Neural progenitor cell (in vitro differentiated cells): Measurements from ENCODE around the gene OS9. TPM values are rescaled to one million over a fixed set of nuclear protein-coding genes. Genes with fewer than 3 reads are reported as not detected.
A peak's percentile ranks its signal among the peaks of the same experiment; 100 is the strongest.

Source experiments
- DNase-seq: peaks from one replicate; pipeline ENCODE4 v3.0.0-alpha.2; 2016; ENCODE audit warnings: low spot score
- H2AFZ ChIP-seq: fragments of 200-600 bp; sonication (generic); replicated peaks from 2 replicates; pipeline ENCODE4 v1.6.1; 2016; ENCODE audit warnings: antibody characterized with exemption
- H3F3A ChIP-seq: fragments of 200-600 bp; sonication (generic); 2 replicates; pipeline ENCODE4 v1.6.1; 2016; ENCODE audit warnings: antibody characterized with exemption, low read depth
- H3K27ac ChIP-seq: fragments of 200-600 bp; sonication (generic); 2 replicates; pipeline ENCODE4 v1.5.1; 2016; ENCODE audit warnings: mild to moderate bottlenecking
- H3K27me3 ChIP-seq: fragments of 200-600 bp; sonication (generic); 2 replicates; pipeline ENCODE4 v1.6.1; 2016; ENCODE audit warnings: mild to moderate bottlenecking, moderate library complexity
- H3K36me3 ChIP-seq: fragments of 200-600 bp; sonication (generic); 2 replicates; pipeline ENCODE4 v1.5.1; 2016
- H3K4me1 ChIP-seq: fragments of 200-600 bp; sonication (generic); 2 replicates; pipeline ENCODE4 v1.6.1; 2016; ENCODE audit warnings: mixed run types
- H3K4me2 ChIP-seq: fragments of 200-600 bp; sonication (generic); 2 replicates; pipeline ENCODE4 v1.6.1; 2016
- H3K4me3 ChIP-seq: fragments of 200-600 bp; sonication (generic); 2 replicates; pipeline ENCODE4 v1.5.1; 2016
- H3K79me2 ChIP-seq: fragments of 200-600 bp; sonication (generic); 2 replicates; pipeline ENCODE4 v1.6.1; 2016; ENCODE audit warnings: low read depth
- H3K9ac ChIP-seq: fragments of 200-600 bp; sonication (generic); 2 replicates; pipeline ENCODE4 v1.6.1; 2016
- H3K9me3 ChIP-seq: fragments of 200-600 bp; sonication (generic); 2 replicates; pipeline ENCODE4 v1.5.1; 2016; ENCODE audit warnings: low read depth
- H4K20me1 ChIP-seq: fragments of 200-600 bp; sonication (generic); 2 replicates; pipeline ENCODE4 v1.6.1; 2016; ENCODE audit warnings: low read depth
- H3K27ac Mint-ChIP-seq: 3 replicates; pipeline ENCODE4 v1.8.0; 2021; ENCODE audit warnings: mixed read lengths
- H3K27me3 Mint-ChIP-seq: 2 replicates; pipeline ENCODE4 v1.8.0; 2022; ENCODE audit warnings: low read depth, mild to moderate bottlenecking, inconsistent platforms, moderate library complexity, mixed read lengths; ENCODE audit not compliant: insufficient read depth
- H3K36me3 Mint-ChIP-seq: 3 replicates; pipeline ENCODE4 v1.8.0; 2021; ENCODE audit warnings: mixed read lengths
- H3K4me1 Mint-ChIP-seq: 3 replicates; pipeline ENCODE4 v1.8.0; 2021; ENCODE audit warnings: mixed read lengths
- H3K4me3 Mint-ChIP-seq: 3 replicates; pipeline ENCODE4 v1.8.0; 2021; ENCODE audit warnings: mild to moderate bottlenecking, moderate library complexity, mixed read lengths
- H3K9me3 Mint-ChIP-seq: 3 replicates; pipeline ENCODE4 v1.8.0; 2020; ENCODE audit warnings: mixed read lengths
- EZH2 ChIP-seq: fragments of 200-600 bp; sonication (generic); IDR thresholded peaks from 2 replicates; pipeline ENCODE4 v1.6.1; 2017; ENCODE audit warnings: antibody characterized with exemption, mild to moderate bottlenecking, moderate library complexity
- EZH2phosphoT487 ChIP-seq: fragments of 200-600 bp; sonication (generic); IDR thresholded peaks from 2 replicates; pipeline ENCODE4 v1.6.1; 2017; ENCODE audit warnings: antibody characterized with exemption
- total RNA-seq: library from RNA; depleted of rRNA; stranded (reverse); fragments of >200 nt; gene quantifications from 2 replicates; pipeline ENCODE4 v1.2.3, GENCODE V29; 2015; ENCODE audit warnings: low replicate concordance
- TF ChIP-seq, protein P1 (sequence below): fragments of 200-600 bp; sonication (generic); IDR thresholded peaks from 2 replicates; pipeline ENCODE4 v1.5.1; 2017; ENCODE audit warnings: antibody characterized with exemption, mild to moderate bottlenecking

Gene OS9
- total RNA-seq, 1 donor from 2014 or later, result 113 TPM

DNA sequence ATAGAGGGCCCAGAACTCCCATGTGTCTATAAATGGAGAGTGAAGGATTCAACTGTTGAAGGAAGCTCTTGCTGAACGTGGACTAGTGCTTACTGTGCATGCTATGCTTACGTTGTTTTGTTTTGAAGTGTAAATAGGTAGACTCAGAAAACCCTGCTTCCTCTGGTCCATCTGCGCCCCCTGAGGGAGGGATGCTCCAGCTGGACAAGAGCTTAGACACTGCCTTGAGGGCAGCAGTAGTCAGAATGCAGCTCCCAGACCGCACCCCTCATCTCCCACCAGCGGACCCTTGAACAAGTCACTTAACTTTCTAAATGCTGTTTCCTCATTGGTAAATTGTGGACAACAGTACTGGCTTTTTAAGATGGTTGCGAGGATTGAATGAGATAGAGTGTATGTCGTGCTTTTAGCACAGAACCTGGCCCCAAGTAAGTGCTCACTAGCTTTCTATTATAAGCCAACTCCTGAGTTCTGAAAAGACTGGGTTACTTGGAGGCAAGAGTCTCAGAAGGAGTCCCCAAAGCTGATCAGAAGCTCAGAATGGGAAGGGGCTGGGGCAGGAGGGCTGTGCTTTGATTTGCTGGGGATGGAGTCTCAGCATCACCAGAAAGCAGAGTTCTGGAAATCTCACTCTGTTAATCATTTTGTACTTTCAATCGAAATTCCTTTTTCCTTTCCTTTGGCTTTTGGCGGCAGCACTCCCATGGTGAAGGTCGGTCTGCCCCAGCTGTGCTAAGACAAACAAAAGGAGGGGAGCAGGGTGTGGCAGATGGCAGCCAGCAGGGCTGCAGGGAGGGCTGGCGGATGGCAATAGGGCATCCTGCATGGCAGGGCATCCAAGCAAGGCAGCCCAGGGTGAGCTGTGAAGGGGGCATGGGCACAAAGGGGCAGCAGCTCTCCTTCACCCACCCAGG is 29.0 kb downstream of the OS9 start:
- Histone ChIP-seq H3K4me1 (peaks cover 3% of the 10 kb centered on the region), H4K20me1 (peaks cover 14% of the 10 kb centered on the region), H3K4me3 (no peak overlapping the region), H3K27me3 (peaks cover 54% of the 10 kb centered on the region), H3K27ac (no peak overlapping the region), H2AFZ (no peak overlapping the region), H3K9ac (no peak overlapping the region), H3K9me3 (no peaks in the 10 kb centered on the region), H3F3A (no peaks in the 10 kb centered on the region), H3K36me3 (no peaks in the 10 kb centered on the region), H3K4me2 (no peak overlapping the region), H3K79me2 (no peaks in the 10 kb centered on the region)
- Mint-ChIP-seq H3K27me3 (peaks cover 26% of the 10 kb centered on the region), H3K9me3 (peaks cover 5% of the 10 kb centered on the region), H3K4me3 (no peak overlapping the region), H3K4me1 (peaks cover 12% of the 10 kb centered on the region), H3K27ac (no peak overlapping the region), H3K36me3 (peaks cover 8% of the 10 kb centered on the region)
- no peak for DNase-seq
- TF ChIP-seq EZH2phosphoT487 (no peak), EZH2 (no peak)
- TF ChIP-seq, protein P1, sequence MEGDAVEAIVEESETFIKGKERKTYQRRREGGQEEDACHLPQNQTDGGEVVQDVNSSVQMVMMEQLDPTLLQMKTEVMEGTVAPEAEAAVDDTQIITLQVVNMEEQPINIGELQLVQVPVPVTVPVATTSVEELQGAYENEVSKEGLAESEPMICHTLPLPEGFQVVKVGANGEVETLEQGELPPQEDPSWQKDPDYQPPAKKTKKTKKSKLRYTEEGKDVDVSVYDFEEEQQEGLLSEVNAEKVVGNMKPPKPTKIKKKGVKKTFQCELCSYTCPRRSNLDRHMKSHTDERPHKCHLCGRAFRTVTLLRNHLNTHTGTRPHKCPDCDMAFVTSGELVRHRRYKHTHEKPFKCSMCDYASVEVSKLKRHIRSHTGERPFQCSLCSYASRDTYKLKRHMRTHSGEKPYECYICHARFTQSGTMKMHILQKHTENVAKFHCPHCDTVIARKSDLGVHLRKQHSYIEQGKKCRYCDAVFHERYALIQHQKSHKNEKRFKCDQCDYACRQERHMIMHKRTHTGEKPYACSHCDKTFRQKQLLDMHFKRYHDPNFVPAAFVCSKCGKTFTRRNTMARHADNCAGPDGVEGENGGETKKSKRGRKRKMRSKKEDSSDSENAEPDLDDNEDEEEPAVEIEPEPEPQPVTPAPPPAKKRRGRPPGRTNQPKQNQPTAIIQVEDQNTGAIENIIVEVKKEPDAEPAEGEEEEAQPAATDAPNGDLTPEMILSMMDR, result no peak

DNA sequence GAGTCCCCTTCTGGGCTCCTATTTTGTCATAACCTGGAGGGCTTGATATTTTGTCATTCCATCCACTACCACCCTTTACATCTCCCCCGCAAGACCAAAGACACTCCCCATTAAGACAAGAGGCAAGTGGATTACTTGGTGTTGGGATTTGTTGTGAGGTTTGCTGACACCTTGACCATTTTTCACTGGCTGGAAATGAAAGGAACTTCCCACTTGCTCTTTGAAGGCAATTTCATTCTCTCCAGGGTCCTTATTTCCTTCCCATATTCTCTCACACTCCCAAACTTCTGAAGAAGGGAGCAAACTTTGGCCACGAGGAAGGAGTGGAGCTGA is 29.7 kb downstream of the OS9 start:
- no peaks in the 10 kb centered on the region for H3F3A ChIP-seq
- H3K36me3 ChIP-seq, result no peaks in the 10 kb centered on the region
- Mint-ChIP-seq H3K9me3 (peaks cover 5% of the 10 kb centered on the region), H3K4me3 (peak overlapping the region; percentile 24), H3K27me3 (peaks cover 30% of the 10 kb centered on the region), H3K4me1 (peaks cover 12% of the 10 kb centered on the region), H3K36me3 (peaks cover 8% of the 10 kb centered on the region), H3K27ac (no peak overlapping the region)
- H3K27me3 ChIP-seq, result peaks cover 60% of the 10 kb centered on the region
- no peaks in the 10 kb centered on the region for H3K79me2 ChIP-seq
- H3K9ac ChIP-seq, result no peak overlapping the region
- TF ChIP-seq EZH2 (no peak), EZH2phosphoT487 (no peak)
- TF ChIP-seq, protein P1, result no peak
- no peak overlapping the region for H2AFZ ChIP-seq
- no peak overlapping the region for H3K4me3 ChIP-seq
- no peak for DNase-seq
- H3K9me3 ChIP-seq, result no peaks in the 10 kb centered on the region
- no peak overlapping the region for H3K4me2 ChIP-seq
- peaks cover 20% of the 10 kb centered on the region for H4K20me1 ChIP-seq
- H3K4me1 ChIP-seq, result peaks cover 3% of the 10 kb centered on the region
- H3K27ac ChIP-seq, result no peak overlapping the region

DNA sequence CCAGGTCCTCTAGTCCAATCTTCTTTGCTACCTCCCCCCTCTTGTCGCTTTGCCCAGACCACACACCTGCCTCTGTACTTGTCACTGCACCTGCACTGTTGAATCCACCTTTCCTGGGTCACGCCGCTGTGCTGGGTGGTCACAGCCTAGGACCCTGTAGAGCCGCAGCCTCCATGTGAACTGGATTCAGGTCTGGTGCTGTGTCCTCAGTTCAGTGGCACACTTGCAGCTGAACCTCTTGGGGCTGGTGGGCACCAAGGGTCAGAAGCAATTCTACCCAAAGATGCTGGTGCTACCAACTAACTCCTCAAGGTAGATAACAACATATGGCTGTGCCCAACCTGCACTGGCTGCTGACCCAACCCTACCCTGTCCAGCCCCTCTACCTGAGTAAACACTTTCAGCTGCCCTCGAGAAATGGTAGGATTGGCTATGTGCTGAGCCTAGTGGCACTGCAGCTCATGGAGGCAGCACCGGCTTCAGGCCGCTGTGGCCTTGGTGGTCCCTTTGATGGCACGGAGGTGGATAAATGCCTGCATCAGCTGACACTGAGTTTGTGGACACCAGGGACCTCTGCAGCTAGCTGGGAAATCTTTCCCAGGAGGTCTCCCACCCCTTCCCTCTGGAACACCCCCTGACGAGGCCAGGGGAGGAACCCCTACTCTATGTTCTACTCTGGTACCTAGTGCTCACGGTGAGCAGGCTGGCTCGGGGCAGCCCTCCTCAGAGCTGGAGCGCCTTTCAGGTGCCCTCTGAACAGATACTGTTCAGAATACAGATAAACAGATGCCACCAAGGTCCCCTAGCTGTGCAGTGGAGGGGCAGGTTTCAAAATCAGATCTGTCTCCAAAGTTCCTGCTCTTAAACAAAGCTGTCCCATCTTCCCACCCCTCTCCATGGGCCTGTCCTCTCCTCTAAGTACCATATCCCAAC is 30.3 kb downstream of the OS9 start:
- H2AFZ ChIP-seq, result no peak overlapping the region
- Mint-ChIP-seq H3K36me3 (peaks cover 6% of the 10 kb centered on the region), H3K4me1 (peaks cover 12% of the 10 kb centered on the region), H3K9me3 (peaks cover 7% of the 10 kb centered on the region), H3K27ac (no peak overlapping the region), H3K4me3 (peak overlapping the region; percentile 47), H3K27me3 (peaks cover 35% of the 10 kb centered on the region)
- no peak overlapping the region for H3K4me3 ChIP-seq
- peaks cover 3% of the 10 kb centered on the region for H3K4me1 ChIP-seq
- TF ChIP-seq EZH2phosphoT487, result no peak
- no peak for TF ChIP-seq EZH2
- TF ChIP-seq, protein P1, result no peak
- no peaks in the 10 kb centered on the region for H3K9me3 ChIP-seq
- no peak overlapping the region for H3K27ac ChIP-seq
- H4K20me1 ChIP-seq, result peaks cover 20% of the 10 kb centered on the region
- no peak overlapping the region for H3K9ac ChIP-seq
- no peak for DNase-seq
- H3K4me2 ChIP-seq, result no peak overlapping the region
- no peaks in the 10 kb centered on the region for H3F3A ChIP-seq
- no peaks in the 10 kb centered on the region for H3K79me2 ChIP-seq
- no peaks in the 10 kb centered on the region for H3K36me3 ChIP-seq
- peaks cover 67% of the 10 kb centered on the region for H3K27me3 ChIP-seq
